NCI-H146 treated with DMSO at 0.1 percent for 48 hours (cell line): ENCODE data around the gene TTYH1.
"Not testable (repeated sequence)": the region's sequence is repeated elsewhere in the genome, so short reads cannot be mapped to it uniquely, and the experiment has no call there.

Experiments used
- DNase-seq: peaks from one replicate; lab custom pipeline; 2025; ENCODE audit not compliant: unreplicated experiment; lab: John Stamatoyannopoulos, UW

Gene TTYH1

DNA sequence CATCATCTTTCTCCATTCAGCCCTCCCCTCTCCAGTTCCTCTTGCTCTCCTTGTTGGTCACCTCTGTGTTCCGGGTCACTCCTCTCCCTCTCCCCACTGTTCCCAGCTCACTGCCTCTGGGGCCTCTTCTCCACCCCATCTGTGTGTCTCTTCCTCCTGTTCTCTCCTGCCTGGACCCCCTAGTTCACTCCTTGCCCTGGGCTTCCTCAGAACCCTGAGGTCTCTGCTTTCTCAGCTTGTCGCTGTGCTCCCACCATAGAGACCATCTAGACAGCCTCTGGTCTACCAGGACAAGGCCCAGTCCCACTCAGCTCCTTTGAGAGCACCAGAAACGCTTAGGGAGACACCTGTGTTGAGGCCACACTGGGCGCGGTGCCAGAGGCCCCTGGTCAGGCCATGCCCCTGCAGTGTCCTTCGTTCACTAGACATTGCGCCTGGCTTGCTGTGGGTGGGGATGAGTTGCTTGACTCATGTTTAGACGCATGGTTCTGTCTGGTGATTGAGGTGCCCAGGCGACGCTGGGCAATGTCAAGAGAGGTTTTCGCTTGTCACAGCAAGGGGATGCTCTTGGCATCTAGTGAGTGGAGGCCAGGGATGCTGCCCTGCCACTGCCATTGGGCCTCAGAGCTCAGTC is 43.5 kb downstream of the TTYH1 start:
- no peak for DNase-seq

DNA sequence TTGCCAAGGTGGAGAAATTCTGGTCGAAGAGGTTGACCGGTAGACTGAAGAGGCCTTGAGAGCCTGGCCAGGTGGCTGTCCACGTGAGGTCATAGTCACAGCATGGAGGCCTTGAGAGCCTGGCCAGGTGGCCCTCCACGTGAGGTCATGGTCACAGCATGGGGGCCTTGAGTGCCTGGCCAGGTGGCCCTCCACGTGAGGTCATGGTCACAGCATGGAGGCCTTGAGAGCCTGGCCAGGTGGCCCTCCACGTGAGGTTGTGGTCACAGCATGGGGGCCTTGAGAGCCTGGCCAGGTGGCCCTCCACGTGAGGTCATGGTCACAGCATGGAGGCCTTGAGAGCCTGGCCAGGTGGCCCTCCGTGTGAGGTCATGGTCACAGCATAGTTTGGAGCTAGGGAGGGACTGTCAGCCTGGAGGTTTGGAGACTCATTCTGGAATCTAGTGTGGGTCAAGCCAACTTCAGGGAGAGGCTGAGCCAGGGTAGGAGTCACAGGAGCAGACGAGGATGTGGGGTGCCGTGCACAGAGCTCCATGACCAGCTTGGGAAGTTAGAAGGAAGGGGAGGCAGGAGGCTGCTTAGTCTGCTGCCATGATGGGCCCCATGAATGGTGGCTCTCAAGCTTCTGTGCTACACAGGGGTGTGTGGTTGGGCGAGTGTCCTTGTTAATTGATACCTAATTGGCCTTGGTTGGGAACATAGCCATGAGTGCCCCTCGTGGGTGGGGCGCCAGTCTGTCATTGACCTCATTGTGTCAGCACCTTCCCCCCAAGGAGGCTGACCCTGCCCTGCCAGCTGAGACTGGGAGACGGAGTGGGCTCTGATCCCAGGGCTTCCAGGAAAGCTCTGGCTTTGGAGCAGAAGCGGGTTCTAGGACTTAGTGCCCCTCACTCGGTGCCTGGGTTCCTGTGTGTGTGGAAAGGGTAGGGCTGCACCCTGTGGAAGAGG is 44.3 kb downstream of the TTYH1 start:
- DNase-seq = peak; percentile 48

DNA sequence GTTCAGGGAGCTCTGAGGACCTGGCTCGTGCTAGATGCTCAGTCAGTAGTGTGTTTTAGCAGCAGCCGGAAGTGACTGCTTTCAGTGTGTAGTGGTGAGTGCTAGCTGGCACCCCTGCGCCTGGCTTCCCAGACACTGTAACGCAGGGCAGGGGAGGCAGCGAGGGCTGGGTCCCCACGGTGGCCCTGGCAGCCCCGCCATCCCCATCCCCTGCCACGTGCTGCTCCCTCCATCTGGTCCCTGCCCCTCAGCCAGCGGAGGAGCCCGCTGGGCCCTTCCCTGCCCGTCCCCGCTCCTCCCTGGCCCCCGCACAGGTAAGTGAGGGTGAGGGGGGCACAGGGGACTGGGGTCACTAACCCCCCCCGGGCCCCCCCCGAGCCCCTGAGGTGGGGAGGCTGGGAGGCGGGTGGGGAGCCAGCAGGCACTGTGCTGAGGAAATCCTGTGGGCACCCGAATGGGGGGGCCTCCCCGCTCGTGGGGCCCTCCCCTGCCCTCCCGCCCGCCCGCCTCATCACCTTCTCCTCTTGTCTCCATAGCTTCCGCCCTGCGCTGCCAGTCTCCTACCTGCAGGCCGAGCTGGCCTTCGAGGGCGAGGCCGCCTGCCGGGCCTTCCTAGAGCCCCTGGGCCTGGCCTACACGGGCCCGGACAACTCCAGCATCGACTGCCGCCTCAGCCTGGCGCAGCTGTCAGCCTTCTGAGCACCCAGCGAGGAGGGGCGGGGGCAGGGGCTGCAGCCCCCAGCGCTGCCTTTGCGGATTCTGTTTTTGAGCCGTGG is 45.2 kb downstream of the TTYH1 start:
- no peak for DNase-seq

DNA sequence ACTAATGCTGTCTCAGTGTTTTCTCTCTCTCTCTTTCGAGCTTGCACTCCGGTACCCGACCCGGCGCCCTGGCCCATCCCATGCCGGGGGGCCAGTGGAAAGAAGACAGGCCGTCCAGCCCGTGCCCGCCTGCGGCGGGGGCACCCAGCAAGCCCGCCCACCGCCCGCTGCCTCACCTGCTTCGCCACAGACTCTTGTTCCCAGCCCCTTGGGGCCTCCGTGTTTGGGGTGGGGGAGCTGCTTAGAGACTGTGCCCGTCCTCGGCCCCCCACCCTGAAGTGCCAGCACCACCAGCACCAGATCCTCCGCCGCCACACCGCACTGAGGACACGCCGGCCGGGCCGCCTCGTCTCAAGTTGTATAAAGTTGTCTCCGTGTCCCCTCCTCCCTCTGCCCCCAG is 45.9 kb downstream of the TTYH1 start:
- DNase-seq = no peak

DNA sequence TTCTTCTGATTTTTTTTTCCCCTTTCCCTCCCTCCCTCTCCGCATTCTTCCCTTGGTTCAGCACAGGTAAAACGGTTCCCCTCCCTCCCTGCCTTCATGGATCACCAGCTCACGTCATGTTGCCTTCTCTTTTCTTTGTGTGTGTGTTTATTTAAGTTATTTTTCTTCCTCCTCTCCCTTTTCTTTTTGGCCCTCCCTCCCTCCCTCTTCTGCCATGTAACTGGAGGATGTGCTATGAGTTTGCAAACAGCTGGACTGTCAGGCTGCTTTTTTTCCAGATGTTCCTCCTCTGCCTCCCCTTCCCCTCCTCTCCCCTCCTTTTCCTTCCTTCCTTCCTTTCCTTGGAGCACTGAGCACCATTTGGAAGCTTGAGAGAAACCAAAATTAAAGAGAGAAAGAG is 46.3 kb downstream of the TTYH1 start:
- DNase-seq = no peak

DNA sequence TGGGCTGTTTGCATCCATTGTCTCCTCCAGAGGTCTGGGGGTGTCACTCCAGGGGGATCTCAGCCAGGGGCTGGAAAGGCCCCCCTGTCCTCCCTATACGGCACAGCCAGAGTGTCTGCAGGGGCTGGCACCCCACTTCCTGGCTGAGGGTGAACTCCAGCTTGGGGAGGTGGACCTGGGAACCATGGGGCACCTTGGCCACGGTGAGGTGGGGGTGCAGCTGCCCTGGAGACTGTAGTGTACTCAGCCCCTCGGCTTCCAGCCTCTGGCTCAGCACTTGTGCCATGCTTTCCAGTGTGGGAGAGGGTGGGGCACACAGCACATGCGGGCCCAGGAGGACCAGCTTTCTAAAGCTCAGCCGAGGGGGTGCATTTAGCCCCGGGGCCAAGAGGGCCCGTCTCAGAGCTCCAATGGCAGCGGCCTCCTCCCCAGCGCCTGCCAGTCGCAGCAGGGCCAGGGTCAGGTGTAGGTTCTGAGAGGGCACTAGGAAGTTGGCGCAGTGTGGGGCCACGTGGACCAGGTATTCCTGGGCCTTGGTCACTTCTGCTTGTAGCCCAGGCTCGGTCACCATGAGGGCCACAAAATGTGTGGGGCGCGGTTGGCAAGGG is 46.9 kb downstream of the TTYH1 start:
- DNase-seq = no peak

DNA sequence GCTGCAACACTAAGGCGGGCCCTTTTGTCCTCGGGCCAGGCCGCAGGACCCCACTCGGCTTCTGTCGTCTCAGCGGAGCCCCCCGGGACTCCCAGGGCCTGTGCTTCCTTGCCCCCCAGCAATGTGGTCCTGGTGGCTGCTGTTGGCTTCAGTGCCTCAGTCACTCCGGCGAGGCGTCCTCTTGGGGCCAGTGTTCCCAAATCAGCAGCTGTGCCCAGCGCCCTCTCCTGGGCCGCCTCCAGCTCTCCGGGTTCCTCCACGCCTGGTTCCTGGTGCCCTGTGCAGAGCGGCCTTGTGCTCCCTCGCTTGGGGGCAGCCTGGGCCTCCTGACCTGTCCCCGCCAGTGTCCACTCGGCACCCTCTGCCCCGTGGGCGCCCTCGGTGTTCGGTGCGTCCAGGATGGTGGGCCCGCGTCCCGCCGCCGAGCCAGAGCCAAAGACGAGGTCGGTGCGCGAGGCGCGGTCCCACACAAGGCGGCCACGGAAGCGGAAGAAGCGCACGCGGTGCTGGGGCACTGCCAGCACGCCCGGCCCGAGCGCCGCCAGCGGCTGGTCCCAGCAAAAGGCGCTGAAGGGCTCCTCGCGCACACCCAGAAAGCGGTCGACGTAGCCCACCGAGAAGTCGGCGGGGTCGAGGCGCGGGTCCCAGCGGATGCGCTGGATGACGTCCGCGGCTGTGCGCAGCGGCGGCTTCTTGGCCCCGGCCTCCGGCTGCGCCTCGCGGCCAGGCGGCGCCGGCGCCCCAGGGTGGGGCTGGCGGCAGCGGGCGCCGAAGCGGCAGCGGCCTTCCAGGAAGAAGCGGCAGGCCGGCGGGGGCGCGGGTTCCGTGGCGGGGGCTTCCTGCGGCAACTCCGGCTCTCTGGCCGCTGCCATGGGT is 47.6 kb downstream of the TTYH1 start:
- no peak for DNase-seq

DNA sequence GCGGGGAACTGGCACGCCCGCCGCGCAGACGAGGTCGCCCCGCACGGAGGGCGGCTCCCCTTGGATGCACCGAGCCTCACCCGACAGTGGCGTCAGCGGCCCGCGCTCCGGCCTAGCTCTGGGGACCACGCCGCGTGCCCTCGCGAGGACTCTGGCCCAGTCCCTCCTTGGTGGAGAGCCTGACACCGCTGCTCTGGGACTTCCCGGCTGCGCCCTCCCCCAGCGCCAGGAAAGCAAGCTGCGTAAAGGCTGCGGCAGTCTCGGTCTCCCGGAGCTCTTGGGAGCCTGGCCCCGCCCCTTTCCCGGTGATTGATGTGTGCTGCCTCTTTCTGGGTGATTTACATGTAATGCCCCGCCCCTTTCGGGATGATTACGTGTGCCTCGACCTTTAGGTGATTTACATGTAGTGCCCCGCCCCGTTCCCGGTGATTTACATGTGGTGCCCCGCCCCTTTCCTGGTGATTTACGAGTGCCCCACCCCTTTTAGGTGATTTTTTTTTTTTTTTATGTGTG is 48.3 kb downstream of the TTYH1 start, which contains the start of gene LENG9:
LENG9 (minus strand) TSS at position 248 of the 513 bp plus-strand sequence. CDS start 252 bp downstream, outside the sequence.
- no peak for DNase-seq

DNA sequence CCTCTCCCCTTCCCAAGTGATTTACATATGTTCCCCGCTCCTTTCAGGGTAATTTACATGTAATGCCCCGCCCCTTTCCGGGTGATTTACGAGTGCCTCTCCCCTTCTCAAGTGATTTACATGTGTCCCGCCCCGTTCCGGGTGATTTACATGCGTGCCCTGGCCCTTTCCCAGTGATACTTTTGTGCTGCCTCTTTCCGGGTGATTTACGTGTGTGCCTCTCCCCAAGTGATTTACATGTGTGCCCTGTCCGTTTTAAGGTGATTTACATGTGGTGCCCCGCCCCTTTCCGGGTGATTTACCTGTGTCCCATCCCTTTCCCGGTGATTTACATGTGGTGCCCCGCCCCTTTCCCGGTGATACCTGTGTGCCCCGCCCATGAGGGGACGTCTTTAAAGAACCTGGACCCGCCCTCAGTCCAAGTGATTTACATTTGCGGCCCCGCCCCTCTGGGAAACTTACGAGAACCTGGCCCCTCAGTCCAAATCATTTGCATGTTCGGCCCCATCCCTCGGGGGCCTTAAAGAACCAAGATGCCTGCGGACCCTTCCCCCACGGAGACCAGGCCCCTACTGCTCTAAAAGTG is 48.9 kb downstream of the TTYH1 start:
- peak; percentile 70 for DNase-seq

DNA sequence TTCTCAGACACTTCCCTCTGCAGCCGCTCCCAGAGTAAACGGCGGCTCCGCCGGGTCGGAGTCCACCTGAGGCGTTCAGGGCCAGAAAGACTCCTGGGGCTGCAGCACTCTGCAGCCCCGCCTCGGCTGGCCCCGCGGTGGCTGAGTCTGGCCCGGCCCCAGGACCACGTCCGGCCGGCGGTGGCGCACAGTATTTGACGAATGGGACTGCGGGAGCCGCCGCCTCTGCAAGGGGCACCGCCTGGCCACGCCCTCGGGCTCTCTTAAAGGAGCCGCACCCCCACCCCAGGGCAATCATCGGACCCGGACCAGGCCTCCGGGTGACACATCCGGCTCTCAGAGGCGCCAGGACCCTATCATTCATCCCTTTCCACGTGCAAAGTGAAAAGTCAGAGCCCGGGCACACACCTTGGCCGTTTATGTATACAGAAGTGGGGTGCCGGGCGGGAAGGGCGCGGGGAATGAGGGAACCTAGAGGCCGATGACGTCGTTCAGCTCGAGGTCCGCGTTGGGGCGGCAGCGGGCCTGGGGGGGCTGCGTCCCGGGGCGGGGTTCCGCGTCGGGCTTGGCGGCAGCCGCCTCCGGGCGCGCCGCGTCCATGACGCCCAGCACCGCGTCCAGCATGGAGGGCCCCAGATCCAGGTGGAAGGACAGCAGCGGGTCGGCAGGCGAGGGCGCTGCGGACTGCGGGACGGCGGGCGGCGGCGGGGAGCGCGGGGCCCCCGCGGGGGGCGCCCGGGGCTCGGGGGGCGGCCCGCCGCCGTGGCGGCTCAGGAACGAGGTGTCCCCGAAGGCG is 49.6 kb downstream of the TTYH1 start:
- peak; percentile 72 for DNase-seq

DNA sequence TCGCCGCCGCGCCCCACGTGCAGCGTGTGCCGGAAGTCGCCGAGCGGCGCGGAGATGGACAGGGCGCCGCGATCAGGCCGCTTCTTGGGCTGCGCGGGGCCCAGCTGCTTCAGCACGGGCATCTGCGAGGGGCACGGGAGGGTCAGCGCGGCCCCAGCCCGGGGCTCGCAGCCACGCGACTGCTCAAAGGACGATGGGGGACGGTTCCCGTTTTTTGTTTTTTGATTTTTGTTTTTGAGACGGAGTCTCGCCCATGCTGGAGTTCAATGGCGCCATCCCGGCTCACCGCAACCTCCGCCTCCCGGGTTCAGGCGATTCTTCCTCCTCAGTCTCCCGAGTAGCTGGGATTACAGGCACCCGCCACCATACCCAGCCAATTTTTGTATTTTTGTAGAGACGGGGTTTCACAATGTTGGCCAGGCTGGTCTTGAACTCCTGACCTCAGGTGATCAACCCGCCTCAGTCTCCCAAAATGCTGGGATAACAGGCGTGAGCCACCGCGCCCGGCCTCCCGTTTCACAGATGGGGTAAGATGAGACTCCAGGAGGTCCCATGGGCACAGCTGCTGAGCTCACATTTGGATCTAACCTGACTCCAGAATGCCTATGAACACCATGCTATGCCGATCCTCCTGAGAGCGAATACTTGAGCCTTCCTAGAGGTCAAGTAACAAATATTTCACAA is 50.3 kb downstream of the TTYH1 start:
- DNase-seq = no peak

DNA sequence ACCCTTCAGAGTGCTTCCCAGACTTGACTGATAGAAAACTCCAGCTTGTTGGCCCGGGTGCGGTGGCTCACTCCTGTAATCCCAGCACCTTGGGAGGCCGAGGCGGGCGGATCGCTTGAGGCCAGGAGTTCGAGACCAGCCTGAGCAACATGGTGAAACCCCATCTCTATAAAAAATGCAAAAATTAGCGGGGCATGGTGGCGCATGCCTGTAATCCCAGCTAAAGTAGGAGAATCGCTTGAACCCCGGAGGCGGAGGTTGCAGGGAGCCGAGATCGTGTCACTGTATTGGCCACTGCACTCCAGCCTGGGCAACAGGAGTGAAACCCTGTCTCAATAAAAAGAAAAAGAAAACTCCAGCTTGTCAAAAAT is 50.8 kb downstream of the TTYH1 start:
- not testable (repeated sequence) for DNase-seq

DNA sequence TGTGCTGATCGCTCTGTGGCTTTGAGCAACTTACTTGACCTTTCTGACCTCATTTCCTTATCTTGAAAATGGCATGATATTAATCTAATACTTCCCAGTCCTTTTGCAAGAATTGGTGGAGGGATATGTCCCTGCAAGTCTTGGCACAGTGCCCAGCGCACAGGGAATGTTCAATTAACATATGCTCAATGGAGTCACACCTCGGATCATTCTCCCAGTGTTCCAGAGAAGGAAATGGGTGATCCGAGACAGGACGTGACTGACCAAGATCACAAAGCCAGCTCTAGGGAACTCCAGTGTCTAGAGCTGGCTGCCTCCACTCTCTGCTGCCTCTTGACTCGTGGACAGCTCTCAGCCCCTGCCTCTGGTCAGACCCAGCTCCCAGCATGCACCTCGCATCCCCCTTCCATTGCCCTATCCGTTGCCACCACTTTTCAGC is 54.3 kb downstream of the TTYH1 start:
- DNase-seq = no peak

DNA sequence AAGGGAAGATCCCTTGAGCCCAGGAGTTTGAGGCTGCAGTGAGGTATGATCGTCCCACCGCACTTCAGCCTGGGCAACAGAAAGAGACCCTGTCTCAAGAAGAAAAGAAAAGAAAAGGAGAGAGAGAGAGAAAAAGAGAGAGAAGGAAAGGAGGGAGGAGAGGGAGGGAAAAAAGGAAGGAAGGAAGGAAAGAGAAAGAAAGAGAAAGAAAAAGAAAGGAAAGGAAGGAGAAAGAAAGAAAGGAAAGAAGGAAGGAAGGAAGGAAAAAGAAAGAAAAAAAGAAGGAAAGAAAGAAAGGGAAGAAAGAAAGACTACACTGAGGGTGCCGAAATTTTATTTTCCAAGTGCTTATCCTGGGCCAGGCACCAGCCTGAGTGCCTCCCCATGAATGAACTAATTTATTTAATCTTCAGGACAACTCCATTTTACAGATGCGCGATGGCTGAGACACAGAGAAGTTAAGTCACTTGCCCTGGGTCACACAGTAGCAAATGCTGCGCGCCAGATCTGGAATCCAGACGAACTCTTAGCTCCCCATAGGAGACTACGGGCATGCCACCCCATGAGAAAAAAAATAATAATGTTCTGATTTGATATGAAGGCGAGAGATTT is 55.1 kb downstream of the TTYH1 start:
- no peak for DNase-seq

DNA sequence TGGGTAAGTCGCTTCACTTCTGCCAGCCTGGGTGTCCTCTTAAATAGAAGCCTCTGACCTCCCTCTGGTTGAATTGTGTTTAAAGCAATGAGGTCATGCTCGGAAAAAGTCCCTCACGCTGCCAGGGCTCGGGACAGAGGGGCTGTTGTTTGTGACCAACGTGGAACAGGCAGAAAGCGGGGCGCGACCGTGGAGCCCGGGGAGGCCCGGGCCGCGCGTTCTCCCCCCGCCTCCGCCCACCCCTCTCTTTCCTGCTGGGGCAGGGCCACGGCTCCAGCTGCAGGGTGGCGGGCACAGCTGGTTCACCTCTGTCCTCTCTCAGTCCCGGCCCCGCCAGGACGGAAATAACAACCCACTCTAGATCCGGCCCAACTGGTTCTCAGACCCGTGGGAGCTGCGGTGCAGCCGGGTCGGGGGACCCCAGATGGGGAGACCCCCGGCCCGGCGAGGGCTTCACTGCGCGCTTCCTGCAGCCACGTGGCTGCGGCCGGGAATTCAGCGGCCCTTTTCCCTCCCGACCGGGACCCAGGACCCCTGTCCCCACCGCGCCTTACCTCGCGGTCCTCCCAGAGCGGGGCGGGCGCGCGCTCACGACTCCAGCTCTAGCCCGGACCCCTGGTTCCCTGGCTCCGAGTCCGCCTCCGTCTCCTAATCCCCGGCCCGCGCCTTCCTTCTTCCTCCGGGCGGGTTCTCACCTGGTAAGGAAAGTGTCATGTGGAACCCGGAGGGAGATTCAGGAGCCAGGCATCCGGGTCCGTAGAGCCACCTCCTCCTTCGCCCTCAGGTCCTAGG is 55.9 kb downstream of the TTYH1 start:
- DNase-seq = no peak

DNA sequence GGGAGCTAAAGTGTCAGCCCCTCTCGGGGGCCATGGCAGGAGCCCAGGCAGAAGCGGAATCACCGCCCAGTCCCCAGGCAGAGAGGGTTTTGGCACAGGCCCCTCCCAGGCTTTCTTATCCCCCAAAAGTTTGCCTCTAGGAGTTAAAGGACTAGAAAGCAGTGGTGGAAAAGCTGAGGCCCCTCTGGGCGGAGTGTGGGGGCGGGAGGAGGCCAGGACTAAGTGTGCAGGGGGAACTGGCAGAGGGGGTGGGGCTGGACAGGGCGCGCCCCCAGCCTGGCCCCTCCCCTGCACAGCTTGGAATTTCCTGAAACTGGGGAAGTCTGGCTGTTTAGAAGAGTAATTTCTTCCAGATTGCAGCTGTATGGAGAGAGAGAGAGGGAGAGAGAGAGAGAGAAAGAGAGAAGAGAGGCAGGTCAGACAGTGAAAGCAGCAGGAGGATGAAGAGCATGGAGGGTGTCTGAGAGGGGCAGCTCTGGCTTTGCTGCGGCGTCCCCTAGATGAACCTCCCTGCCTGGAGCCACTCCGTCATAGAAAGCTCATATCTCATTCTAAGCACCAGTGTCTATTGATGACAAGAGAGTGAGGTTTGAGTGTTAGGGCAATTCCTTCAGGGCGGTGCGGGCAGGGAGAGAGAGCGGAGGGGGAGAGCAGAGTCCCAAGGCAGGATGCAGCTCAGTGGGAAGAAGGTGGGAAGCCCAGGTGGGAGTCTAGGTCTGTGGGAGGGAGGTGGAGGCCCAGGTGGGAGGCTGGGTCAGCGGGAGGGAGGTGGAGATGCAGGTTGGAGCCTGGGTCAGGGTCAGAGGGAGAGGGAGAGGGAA is 58.0 kb downstream of the TTYH1 start, which contains the start of gene CDC42EP5:
CDC42EP5 (minus strand) TSS at position 226 of the 821 bp plus-strand sequence. CDS start 7,749 bp downstream, outside the sequence.
- no peak for DNase-seq
